Cardiac fibroblast (primary cell): Measurements from ENCODE around the gene RFX7.

Experiments used
- DNase-seq, 2 donors: peaks; one replicate each; pipeline versions ENCODE4 v3.0.0 to v3.0.0-alpha.2; 2010; ENCODE audit warnings: low read depth in 2 of 2
- H3K4me3 ChIP-seq, 2 donors: replicated peaks in 1 of 2; 1 replicate in 1 of 2; 2 replicates in 1 of 2; pipeline ENCODE4 v1.5.1; 2011; ENCODE audit warnings: low read depth in 2 of 2, low read length in 2 of 2, mild to moderate bottlenecking in 2 of 2, moderate library complexity in 1 of 2
- TF ChIP-seq, protein P1 (sequence below): IDR thresholded peaks from one replicate; pipeline ENCODE4 v1.5.1; 2011; ENCODE audit warnings: low read depth, mild to moderate bottlenecking, low read length, inconsistent platforms

Gene RFX7

DNA sequence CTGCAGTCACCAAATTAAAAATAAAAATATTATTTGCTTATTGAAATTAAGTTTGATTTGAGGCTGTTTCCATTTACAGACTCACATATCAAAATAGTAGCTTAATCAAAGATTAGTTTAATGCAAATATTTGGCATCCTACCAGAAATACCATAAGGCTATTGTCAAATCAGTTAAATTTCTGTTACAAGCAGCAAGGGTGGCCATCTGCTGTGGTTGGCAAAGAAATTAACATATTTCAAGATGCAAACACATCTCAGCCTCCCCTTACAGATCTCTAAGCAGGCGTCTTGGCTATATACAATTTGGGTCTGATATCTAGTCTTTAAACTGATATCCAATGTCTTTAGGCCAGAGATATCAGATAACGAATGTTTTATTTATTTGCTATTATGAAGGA is 167.0 kb downstream of the RFX7 start:
- no peak overlapping the region for H3K4me3 ChIP-seq
- no peak for DNase-seq
- TF ChIP-seq, protein P1, sequence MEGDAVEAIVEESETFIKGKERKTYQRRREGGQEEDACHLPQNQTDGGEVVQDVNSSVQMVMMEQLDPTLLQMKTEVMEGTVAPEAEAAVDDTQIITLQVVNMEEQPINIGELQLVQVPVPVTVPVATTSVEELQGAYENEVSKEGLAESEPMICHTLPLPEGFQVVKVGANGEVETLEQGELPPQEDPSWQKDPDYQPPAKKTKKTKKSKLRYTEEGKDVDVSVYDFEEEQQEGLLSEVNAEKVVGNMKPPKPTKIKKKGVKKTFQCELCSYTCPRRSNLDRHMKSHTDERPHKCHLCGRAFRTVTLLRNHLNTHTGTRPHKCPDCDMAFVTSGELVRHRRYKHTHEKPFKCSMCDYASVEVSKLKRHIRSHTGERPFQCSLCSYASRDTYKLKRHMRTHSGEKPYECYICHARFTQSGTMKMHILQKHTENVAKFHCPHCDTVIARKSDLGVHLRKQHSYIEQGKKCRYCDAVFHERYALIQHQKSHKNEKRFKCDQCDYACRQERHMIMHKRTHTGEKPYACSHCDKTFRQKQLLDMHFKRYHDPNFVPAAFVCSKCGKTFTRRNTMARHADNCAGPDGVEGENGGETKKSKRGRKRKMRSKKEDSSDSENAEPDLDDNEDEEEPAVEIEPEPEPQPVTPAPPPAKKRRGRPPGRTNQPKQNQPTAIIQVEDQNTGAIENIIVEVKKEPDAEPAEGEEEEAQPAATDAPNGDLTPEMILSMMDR: no peak

DNA sequence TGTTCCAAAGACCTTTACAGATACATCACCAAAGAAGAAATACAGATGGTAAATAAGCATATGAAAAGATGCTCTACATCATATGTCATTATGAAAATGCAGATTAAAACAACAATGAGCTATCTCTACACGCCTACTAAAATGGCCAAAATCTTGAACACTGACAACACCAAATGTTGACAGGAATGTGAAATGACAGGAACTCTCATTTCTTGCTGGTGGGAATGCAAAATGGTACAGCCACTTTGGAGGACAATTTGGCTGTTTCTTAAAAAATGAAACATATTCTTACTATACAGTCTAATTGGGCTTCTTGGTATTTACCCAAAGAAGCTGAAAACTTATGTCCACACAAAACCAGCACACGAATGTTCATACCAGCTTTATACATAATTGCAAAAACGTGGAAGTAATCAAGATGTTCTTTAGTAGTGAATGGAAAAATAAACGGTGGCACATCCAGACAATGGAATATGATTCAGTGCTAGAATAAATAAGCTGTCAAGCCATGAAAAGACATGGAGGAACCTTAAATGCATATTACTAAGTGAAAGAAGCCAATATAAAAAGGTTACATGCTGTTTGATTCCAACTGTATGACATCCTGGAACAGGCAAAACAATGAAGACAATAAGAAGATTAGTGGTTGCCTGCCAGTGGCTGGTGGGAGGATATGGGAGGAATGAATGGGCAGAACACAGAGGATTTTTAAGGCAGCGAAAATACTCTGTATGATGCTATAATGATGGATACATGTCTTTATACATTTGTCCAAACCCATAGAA is 169.0 kb downstream of the RFX7 start:
- TF ChIP-seq, protein P1: no peak
- no peak overlapping the region for H3K4me3 ChIP-seq
- DNase-seq: no peak

DNA sequence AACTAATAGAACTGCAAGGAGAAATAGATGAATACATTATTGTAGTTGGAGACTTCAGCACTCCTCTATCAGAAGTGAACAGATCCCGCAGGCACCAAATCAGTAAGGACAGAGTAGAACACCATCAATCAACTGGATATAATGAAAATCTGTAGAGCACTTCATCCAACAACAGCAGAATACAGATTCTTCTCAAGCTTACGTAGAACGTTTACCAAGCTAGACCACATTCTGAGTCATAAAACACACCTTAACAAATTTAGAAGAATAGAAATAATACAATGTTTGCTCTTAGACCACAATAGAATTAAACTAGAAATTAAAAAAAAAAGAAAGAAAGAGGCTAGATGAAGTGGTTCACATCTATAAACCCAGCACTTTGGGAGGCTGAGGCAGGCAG is 179.5 kb downstream of the RFX7 start:
- no peak for DNase-seq
- TF ChIP-seq, protein P1: no peak
- no peak overlapping the region for H3K4me3 ChIP-seq

DNA sequence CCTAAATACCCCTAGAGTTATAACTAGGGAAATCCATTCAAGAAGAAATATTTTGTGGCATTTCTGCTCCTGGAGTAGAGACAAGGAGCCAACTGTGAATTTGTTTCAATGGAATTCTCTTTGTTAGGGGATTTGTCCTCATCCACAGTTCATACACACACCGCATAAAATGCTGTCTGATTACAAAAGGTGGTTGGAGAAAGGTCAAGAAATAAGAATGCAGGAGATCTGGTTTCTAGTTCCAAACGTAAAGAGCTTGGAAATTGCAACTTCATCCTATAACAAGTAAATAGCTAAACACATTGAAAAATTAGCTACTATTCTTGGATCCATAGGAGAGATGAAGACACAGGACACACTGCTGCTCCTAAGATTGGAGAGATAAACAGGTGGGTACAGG is 184.0 kb downstream of the RFX7 start:
- H3K4me3 ChIP-seq: no peak overlapping the region
- DNase-seq: no peak
- TF ChIP-seq, protein P1: no peak

DNA sequence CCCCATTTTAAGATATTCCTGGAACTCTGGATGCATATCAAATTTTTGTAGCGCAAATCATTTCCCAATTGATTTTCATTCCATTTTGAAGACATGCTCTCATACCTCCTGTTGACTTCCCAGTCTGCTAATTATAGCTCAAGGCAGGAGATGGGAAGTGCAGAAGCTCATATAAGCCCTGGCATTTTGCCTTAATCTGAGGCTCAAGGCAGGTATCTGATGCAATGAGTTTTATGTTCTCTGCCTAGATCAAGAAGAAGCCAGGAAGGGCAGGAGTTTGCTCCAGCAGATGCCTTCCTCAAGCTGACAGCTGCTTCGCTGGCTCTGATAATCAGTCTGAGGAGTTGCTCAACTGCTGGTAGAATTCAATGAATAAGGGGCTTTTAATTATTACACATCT is 184.7 kb downstream of the RFX7 start:
- TF ChIP-seq, protein P1: no peak
- H3K4me3 ChIP-seq: no peak overlapping the region
- DNase-seq: peak in 1 of 2 donors; percentile 6

DNA sequence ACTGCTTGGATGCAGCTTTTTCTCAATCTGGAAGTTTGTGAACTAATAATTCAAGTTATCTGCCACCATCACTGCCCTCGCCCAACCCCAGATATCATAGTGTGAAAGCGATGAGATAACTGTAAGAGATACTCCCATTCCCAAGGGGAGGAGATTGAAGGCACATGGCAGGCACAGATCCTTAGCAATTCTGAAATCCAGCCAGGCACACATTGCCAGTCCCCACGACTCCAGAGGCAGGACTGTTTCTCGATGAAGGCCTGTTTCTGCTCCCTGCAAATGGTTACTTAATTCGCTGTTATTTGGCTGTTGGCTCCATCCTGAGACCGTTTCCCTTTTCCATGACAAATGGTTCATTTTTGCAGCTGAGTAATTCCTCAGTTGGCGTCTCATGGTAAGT is 187.1 kb downstream of the RFX7 start:
- TF ChIP-seq, protein P1: no peak
- H3K4me3 ChIP-seq: no peak overlapping the region
- no peak for DNase-seq

DNA sequence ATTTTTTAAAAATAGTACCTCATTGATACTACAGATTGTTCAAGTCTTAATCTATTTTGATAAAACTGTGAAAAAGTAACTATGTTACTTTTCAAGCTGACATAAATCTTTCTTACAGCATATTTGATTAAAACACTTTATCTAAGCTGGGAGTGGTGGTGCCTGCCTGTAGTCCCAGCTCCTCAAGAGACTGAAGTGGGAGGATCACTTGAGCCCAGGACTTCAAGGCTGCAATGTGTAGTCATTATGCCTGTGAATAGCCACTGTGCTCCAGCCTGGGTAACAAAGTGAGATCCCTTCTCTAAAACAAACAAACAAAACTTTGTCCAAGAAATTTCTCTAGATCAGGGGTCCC is 190.7 kb downstream of the RFX7 start:
- DNase-seq: no peak
- H3K4me3 ChIP-seq: no peak overlapping the region
- TF ChIP-seq, protein P1: no peak
